ENCODE measurements around the gene CMTM7.

CMTM7 gene

DNA sequence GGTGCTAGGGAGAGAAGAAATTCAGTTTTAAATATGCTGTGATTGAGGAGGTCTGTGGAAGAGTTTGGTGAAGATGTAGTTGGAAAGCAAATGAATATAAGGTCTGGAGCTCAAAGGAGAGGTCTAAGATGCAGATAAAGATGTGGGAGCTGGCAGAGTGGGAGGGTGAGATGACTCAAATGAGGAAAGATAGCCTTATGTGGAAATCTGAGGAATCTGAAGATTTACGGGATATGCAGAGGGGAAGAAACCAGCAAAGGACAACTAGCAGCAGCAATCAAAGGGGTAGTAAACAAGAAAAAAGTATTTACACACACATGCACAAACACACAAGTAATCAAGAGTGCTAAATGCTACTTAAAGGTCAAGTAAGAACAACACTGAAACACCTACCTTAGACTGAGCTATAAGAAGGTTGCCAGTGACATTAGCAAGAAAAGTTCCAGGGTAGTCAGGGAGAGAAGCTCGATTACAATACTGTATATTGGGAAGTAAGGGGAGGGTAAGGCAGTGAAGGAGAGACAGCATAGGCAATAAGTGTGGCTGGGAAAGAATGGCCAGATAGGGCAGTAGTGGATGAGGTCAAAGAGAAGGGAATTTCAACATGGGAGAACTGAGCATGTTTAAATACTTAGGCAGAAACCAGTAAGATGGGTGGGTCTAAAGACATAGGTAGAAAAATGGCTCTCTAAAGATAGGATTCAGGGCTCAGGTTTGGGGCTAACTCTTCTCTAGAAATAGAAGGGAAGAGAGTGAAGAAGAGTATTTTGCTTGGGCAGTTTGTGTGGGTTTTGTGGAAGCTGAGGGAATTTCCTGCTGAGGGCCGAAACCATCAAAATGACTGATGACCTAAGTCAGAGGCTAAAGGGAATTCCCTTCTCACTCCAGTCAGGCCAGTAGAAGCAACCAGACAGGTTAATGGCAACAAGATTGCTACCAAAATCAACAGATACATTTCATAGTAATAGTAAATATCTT, 102.1 kb downstream of the CMTM7 start:
- DNase-seq: no peak

DNA sequence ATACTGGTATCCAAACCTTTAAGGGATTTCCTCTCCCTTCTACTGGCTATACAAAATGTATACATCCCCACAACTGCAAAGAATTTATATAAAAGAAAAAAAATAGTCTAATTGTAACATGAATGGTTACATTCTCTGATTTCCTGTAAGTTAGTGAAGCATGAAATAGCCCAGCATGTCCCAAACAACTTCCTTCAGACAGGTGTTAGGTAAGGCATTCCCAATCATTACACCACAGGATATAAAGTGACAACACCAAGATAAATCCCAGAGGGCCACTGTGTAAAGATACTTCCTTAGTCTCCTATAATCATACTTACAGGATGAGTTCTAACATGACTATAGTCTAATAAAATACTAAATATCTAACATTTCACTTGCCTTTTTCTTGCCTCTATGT, 103.4 kb downstream of the CMTM7 start:
- no peak for DNase-seq

DNA sequence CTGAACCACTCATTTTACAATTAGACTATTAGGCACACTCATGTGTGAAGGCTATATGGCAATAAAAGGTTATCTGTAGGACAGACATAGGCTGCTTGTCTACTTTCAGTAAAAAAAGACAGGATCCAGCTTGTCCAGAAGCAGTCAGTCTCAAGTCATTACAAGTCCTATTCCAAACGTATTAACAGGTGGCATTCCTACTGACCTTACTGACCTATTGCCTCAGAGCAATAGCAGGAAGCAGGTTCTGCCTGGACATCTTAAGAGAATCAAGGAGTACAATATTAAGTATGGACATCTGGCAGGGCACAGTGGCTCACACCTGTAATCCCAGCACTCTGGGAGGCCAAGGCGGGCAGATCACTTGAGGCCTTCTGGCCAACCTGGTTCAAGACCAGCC, 104.0 kb downstream of the CMTM7 start:
- no peak for DNase-seq

DNA sequence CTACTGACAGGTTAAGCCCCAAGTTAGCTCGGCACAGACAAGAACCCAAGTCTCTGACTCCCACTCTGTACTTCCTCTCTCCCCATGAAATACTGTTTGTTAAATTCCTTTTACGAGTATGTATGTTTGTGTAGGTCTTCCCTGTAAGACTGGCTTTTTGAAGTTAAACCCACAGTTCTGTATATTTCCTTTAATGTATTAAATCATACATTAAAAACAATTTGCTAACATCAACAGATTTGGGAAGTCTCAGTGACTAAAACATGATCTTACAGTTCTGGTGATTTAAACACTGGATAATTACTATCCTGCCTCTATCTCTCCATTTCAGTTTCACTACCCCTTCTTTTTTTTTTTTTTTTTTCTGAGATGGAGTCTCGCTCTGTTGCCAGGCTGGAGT, 106.6 kb downstream of the CMTM7 start:
- no peak for DNase-seq

DNA sequence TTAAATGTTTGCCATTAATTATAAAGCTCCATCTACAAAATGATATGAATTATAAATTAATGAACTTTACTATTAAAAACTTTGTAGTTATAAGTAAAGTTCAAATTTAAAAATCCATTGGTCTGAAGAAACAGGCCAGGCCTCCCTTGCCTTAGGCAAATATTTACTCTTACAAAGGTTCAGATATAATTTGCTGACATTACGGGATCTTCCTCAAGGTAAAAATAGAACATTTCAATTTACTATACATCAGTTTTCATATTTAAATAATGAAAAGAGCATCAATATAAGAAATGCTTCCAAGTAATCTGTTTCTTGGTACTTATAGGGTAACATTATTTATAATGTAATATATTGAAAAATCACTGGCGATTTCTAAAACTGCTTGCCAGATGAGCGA, 107.3 kb downstream of the CMTM7 start:
- DNase-seq: no peak

DNA sequence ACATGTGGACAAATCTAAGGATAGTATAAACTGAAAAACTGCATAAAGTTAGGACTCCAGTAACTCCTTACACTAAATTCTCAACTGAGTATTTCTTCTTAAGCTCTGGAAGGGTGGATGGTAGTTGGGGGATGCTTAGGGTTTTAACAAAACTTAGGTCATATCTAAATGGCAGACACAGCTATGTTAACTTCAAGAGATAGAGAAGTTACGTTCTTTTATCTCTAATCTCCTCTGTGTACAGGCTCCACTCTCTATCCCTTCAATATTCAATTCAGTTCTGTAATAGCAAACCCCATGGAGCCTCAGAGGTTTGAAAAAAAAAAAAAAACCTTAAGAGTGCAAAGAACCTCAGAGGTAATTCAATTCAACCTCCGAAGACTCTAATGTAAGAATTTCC, 107.9 kb downstream of the CMTM7 start:
- DNase-seq: no peak

DNA sequence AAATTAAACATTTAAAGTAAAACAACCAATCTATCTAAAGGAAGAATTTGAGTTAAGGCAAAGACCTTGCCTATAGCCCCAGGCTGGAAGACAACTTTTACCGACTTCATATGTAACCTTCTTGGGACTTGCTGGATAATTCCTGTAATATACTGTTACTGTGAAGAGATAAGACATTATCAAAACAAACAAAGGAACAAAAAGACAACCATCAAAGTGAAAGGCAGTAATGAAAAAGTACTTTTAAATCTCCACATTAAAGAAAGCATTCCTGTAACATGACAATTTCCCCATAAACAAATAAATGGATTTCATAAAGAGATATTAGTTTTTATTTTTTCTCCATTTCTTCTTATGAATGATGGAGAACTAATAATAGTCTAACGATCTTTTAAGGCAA, 108.6 kb downstream of the CMTM7 start:
- no peak for DNase-seq

DNA sequence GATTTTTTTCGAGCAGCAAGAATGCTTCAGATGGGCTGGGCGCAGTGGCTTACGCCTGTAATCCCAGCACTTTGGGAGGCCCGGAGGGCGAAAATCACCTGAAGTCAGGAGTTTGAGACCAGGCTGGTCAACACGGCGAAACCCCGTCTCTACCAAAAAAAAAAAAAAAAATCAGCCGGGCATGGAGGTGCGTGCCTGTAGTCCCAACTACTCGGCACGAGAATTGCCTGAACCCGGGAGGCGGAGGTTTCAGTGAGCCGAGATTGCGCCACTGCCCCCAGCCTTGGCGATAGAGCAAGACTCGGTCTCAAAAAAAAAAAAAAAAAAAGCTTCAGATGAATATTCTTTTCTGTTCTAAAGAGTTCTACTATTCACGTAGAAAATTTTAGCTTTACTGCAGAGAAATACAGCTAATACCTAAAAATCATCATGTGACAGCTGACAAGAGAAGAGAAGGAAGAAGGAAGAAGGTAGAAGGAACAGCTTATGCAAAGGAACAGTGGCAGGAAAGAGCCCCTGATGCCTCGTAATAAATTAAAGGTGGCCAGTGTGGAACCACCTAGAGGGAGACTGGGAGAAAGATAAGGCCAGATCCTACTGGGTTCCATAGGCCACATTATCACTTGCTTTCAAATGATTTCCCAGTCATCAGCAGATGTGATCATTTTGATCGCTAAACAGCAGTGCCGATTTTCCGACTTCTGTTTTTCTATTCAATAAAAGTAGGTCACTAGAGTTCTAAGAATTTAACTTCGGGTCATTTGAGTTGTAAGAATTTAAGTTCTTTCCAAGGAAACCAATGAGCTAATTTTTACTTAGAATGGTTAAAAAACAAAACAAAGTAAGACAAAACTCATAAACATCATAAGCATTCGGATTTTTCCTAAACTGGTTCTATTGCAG, 109.5 kb downstream of the CMTM7 start:
- DNase-seq: no peak

DNA sequence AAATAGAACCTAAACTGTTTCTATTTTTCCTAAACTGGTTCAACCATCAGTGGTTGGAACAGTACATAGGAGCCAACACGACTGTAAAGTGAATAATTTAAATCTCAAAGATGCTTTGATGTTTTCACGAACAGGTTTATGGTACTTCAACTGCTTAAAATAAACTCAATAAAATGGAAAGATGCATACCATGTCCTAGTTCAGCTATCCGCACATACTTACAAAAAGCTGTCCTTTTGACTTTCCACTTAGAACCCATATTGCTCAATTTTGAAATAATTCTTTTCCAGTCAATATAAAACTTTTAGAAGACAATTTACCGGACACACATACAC, 110.1 kb downstream of the CMTM7 start:
- DNase-seq: no peak

DNA sequence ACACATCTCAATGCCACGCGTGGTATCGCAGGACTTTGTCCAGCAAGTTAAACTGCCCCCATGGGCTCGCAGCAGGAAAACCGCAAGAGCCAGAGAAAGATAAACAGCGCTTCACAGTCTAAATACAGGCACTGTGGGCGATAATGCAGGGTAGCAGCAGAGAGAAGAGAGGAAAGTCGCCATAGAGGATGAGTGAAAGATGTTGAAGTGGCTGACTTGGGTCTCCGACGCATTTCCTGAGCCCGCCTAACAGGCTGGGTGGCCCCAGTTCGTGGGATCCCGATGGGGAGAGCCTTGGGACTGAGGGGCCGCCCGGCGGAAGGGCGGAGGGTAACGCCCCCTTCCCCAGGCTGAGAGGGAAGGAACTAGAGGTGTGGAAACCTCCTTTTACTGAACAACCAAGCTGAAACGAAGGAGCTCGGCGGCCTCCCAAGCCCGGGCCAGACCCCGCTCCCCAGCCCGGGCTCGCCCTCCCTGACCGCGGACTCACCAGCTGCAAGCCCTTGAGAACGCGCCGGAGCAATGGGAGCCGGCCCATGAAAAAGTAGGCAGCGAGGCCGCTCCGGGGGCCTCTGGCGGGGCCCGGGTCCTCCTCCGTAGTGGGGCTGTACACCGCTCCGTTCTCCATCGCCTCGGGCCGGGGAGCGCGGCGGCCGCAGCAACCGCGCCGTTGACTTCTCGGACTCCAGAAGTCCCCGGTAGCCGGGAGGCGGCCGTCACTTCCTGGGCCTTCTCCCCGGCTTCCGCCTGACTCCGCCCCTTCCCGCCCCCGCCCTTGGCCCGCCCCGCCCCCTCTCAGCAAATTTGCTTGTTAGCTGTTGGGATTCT, 110.7 kb downstream of the CMTM7 start, which contains the start of gene CMTM6:
TSS of gene CMTM6 (minus strand) at position 735 of the 828 bp plus-strand sequence. CDS start at position 628, 107 bp downstream.
- DNase-seq: peak; percentile 82

DNA sequence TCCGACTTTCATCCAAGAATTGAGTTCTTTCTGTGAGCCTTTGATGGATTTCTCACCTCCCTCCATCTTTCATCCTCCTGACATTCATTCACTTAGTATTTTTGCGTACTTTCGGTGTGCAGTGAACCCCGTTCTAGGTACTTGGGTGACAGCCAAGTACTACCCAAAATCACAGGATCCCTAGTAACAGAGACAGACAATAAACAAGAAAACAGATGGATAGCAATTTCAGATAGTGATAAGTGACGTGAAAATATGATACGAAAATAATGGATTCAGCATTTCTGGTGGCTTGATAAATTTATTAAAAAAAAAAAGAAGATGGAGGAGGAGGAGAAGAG, 111.3 kb downstream of the CMTM7 start:
- no peak for DNase-seq

All from CD4-positive, alpha-beta T cell treated with Interleukin-15 for 1 hour (primary cell).